HG02763 (cell line): ENCODE measurements around the gene NEUROD1.
A peak's percentile ranks its signal among the peaks of the same experiment; 100 is the strongest.
"Not testable (repeated sequence)": the region's sequence is repeated elsewhere in the genome, so short reads cannot be mapped to it uniquely, and the experiment has no call there.

Experiments used
- ATAC-seq: cut with Tn5 transposase; IDR thresholded peaks from one replicate; pipeline ENCODE4 v1.9.1; 2021; ENCODE audit warnings: mild to moderate bottlenecking, moderate library complexity; ENCODE audit not compliant: unreplicated experiment

NEUROD1 gene

GRCh38 chr2:181680055-181680936 is at the start of gene NEUROD1:
Gene NEUROD1 (minus strand): TSS chr2:181680517. CDS start chr2:181678860, 1,657 bp downstream.
- no peak for ATAC-seq

GRCh38 chr2:181725476-181725875 is 45.2 kb upstream of the NEUROD1 start:
- ATAC-seq = no peak

- no peak for ATAC-seq
Observed at GRCh38 chr2:181724662-181725061, 44.3 kb upstream of the NEUROD1 start.

- ATAC-seq = no peak
Observed at GRCh38 chr2:181723731-181724130, 43.4 kb upstream of the NEUROD1 start.

GRCh38 chr2:181715033-181715630 is 34.8 kb upstream of the NEUROD1 start:
- ATAC-seq = peak; percentile 80

GRCh38 chr2:181711051-181711450 is 30.7 kb upstream of the NEUROD1 start:
- not testable (repeated sequence) for ATAC-seq

DNA sequence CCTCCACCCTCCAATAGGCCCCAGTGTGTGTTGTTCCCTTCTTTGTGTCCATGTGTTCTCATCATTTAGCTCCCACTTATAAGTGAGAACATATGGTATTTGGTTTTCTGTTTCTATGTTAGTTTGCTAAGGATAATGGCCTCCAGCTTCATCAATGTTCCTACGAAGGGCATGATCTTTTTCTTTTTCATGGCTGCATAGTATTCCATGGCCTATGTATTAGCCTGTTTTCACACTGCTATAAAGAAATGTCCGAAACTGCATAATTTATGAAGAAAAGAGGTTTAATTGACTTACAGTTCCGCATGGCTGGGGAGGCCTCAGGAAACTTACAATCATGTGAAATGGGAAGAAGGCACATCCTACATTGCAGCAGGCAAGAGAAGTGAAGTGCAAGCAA is 22.2 kb upstream of the NEUROD1 start:
- not testable (repeated sequence) for ATAC-seq

- ATAC-seq = no peak
Observed at GRCh38 chr2:181698223-181698622, 17.9 kb upstream of the NEUROD1 start.

GRCh38 chr2:181697571-181697970 is 17.3 kb upstream of the NEUROD1 start:
- no peak for ATAC-seq

- ATAC-seq = no peak
Observed at GRCh38 chr2:181697126-181697525, 16.8 kb upstream of the NEUROD1 start.

- no peak for ATAC-seq
Observed at GRCh38 chr2:181694271-181694670, 14.0 kb upstream of the NEUROD1 start.

DNA sequence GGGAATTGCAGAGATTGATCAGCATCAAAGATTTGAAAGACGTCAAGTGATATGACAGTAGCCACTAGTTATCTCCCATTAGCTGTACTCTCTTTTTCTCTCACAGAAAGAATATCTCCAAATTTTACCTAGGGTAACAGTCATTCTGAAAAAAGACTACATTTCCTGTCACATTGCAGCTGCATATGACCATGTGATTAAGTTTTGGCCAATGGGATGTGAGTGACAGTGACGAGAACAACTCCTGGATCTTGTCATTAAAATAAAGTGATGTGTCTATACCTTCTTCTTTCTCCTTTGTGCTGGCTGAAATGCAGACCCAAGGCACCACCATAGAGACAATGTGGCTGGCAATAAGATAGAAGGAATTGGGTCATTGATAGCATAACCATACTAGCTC is 10.5 kb upstream of the NEUROD1 start:
- ATAC-seq = no peak

DNA sequence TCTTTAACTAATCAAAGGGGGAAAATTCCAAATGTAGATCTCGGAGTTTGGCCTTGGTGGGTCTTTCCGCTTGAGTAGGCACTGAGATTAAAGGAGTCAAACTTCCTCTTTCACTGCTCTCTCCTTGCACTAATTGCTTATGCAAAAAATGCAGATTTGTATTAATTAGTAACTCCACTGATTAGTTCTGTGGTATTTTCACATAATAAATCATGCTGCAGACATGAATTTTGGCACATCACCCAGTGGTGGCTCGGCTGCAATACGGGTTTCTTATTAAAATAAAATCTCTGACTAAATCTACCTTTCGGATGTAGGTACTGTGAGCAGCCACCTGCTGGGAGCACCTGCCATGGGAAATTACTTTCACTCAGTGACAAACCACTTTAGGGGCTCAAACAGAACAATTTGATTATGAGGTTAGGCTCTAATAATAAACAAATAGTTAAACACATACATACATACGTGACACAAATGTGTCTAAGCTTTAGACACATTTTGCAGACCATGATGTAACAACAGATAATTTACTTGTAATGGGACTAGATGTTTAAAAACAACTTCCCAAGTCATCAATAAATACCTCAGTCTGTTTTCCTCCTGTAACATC is 6.4 kb upstream of the NEUROD1 start:
- no peak for ATAC-seq

- no peak for ATAC-seq
Observed at GRCh38 chr2:181685150-181685688, 4.9 kb upstream of the NEUROD1 start.

GRCh38 chr2:181684454-181685149 is 4.3 kb upstream of the NEUROD1 start:
- ATAC-seq = no peak

GRCh38 chr2:181683518-181684453 is 3.5 kb upstream of the NEUROD1 start:
- no peak for ATAC-seq

GRCh38 chr2:181682795-181683517 is 2.6 kb upstream of the NEUROD1 start:
- no peak for ATAC-seq

DNA sequence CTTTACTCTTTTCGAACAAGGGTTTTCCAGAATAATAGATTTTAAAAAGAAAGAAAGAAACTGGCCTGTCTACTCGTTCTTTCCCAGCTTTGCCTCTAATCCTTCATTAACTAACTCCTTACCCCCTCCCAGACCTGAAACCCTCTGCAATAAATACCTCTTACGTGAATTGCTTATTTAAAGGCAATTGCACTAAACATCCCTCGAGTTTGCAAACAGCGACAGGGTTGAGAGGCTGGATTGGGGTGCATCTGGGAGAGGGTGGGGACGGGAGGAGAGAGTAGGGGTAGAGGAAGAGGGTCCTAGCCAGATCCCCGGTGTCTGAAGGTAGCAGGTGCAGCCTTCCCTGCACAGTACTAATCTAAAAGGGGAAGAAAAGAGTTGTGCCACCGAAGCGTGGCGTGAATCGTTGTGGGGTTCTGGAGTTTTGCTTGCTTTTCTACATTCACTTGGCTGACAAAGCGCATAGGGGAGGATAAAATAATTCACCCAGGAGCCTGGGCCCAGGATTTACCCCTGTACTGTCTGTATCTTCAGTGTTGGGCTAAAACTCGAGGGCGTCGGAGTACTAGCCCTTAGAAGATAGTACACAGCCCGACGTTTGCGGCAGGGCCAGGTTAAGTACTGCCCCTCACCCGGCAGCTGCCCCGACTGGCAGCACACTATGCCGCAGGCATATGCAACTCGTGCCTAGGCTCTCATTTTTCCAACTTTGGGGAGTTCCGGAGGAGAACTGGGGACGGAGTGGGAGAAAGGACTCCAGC is 1.9 kb upstream of the NEUROD1 start:
- no peak for ATAC-seq
